GM18505 (cell line): ENCODE data around the gene LRSAM1.

Experiments
- ATAC-seq: cut with Tn5 transposase; IDR thresholded peaks from one replicate; pipeline ENCODE4 v1.9.1; 2021; ENCODE audit not compliant: unreplicated experiment
- POLR2A ChIP-seq: IDR thresholded peaks from 4 replicates; pipeline ENCODE4 v1.6.1; 2011; ENCODE audit warnings: borderline replicate concordance; ENCODE audit not compliant: insufficient read depth, insufficient read length; ENCODE audit errors: extremely low read depth

Gene LRSAM1

DNA sequence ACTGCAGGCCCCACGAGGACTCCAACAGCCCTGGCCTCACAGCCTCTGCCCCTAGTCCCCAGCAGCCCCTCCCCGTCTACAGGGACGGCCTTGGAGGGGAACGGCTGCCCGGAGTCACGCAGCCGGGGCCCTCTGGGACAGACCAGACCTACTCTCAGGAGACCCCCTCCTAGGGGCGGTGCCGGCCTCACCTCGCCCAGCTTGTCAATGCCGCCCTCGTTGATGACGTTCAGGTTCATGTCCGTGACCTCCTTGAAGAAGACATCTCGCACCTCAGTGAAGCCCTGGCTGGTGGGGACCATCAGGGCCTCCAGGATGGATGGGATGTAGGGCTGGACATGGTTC, 58.6 kb downstream of the LRSAM1 start:
- no peak for TF ChIP-seq POLR2A
- ATAC-seq = no peak

GRCh38 chr9:127514468-127514867, 63.2 kb downstream of the LRSAM1 start:
- no peak for TF ChIP-seq POLR2A
- ATAC-seq = no peak

- TF ChIP-seq POLR2A = no peak
- no peak for ATAC-seq
These were observed 65.7 kb downstream of the LRSAM1 start for GRCh38 chr9:127516835-127517607.

GRCh38 chr9:127517620-127518019, 66.3 kb downstream of the LRSAM1 start:
- ATAC-seq = no peak
- TF ChIP-seq POLR2A = no peak

- TF ChIP-seq POLR2A = no peak
- ATAC-seq = no peak
These were observed 67.0 kb downstream of the LRSAM1 start for GRCh38 chr9:127518091-127518856.

- ATAC-seq = no peak
These were observed 68.2 kb downstream of the LRSAM1 start for GRCh38 chr9:127519301-127520166.

GRCh38 chr9:127520941-127521918, 69.9 kb downstream of the LRSAM1 start:
- no peak for TF ChIP-seq POLR2A
- ATAC-seq = no peak

More at GRCh38 chr9:127519301-127520166, 68.2 kb downstream of the LRSAM1 start:
- no peak for TF ChIP-seq POLR2A

DNA sequence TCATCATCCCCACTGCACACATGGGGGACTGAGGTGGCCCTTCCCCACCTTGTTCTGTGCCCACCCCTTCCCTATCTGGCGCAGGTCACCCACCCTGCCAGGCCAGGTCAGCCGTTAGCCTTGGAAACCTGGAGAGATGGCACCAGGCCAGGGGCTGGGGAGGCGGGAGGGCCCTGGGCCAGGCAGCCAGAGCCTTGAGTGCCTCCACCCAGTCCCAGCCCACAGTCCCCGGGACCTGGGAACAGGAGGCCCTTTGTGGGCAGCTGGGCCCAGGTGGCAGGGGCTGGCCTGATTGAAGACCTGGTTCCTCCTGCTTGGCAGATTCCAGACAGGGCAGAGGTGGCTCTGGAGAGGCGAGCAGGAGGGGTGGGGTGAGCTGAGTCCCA, 70.6 kb downstream of the LRSAM1 start:
- TF ChIP-seq POLR2A = no peak
- no peak for ATAC-seq

GRCh38 chr9:127522727-127523126, 71.4 kb downstream of the LRSAM1 start:
- ATAC-seq = no peak
- no peak for TF ChIP-seq POLR2A

DNA sequence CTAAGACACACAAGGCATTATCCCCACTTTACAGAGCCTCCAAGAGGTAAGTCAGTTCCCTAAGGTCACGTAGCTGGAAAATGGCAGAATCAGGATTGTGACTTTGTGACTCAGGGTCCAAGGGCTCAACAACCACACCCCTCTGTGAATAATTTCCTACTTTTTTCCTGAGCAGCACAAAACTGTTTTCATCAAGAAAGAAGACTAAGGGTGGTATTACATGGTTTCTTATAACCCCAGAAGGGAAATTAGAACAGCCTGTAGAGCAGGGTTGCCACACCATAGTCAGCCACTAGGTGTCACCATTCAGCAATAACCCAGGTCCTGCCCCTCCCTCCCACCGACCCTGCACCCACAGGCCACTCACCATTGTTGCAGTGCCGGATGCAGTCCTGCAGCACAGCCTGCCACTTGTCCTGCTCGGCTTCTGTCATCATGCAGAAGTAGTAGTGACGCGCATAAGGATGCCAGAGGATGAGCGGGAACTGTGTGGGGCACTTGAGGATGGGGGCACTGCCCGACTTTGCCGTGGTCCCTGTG, 72.1 kb downstream of the LRSAM1 start:
- no peak for ATAC-seq
- TF ChIP-seq POLR2A = no peak

DNA sequence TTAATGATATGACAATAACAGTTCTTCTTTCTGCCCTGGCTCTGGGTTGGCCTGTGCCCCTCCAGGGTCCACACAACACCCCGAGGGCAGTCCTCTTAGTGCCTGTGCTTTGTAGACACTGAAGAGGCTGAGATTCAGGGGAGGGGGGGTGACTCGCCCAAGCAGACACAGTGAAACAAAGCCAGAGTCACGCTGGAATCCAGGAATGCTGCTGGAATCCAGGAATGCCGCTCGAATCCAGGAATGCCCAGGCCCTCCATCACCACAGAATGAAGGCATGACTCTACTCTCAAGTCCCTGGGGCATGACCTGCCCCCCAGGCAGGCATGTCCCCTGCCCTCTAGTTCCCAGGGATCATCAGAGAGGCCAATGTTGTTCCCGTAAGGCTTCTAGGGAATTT, 73.1 kb downstream of the LRSAM1 start:
- no peak for ATAC-seq
- no peak for TF ChIP-seq POLR2A
